Osteoblast (primary cell): Measurements from ENCODE around the gene GGA3. TPM values are rescaled to one million over a fixed set of nuclear protein-coding genes. Genes with fewer than 3 reads are reported as not detected.

Experiments
- DNase-seq: peaks from one replicate; pipeline ENCODE4 v3.0.0; 2011; ENCODE audit warnings: low spot score, mixed read lengths; ENCODE audit not compliant: insufficient read length; ENCODE audit errors: missing footprints
- H2AFZ ChIP-seq: 2 replicates; pipeline ENCODE4 v1.6.0; 2011; ENCODE audit warnings: mild to moderate bottlenecking, low read length
- H3K27ac ChIP-seq: 2 replicates; pipeline ENCODE4 v1.5.1; 2011; ENCODE audit warnings: mild to moderate bottlenecking, low read depth, low read length, moderate library complexity
- H3K27me3 ChIP-seq: 2 replicates; pipeline ENCODE4 v1.6.0; 2012; ENCODE audit warnings: mild to moderate bottlenecking, control low read depth, inconsistent platforms, low read length, moderate library complexity; ENCODE audit not compliant: insufficient read depth
- H3K36me3 ChIP-seq: 2 replicates; pipeline ENCODE4 v1.5.1; 2011; ENCODE audit warnings: mild to moderate bottlenecking, low read length, control low read depth, moderate library complexity; ENCODE audit not compliant: insufficient read depth
- H3K4me1 ChIP-seq: 2 replicates; pipeline ENCODE4 v1.5.1; 2011; ENCODE audit warnings: mild to moderate bottlenecking, low read length, control low read depth, moderate library complexity; ENCODE audit not compliant: insufficient read depth
- H3K4me2 ChIP-seq: 2 replicates; pipeline ENCODE4 v1.6.0; 2011; ENCODE audit warnings: mild to moderate bottlenecking, low read length; ENCODE audit not compliant: insufficient read depth
- H3K4me3 ChIP-seq: fragments of 200-600 bp; sonication (generic); 3 replicates; pipeline ENCODE4 v1.5.1; 2012; ENCODE audit warnings: mild to moderate bottlenecking, low read length, inconsistent platforms; ENCODE audit not compliant: insufficient read depth
- H3K79me2 ChIP-seq: 2 replicates; pipeline ENCODE4 v1.6.0; 2012; ENCODE audit warnings: mild to moderate bottlenecking, low read length, control low read depth, inconsistent platforms; ENCODE audit not compliant: insufficient read depth
- H3K9me3 ChIP-seq: 2 replicates; pipeline ENCODE4 v1.5.1; 2011; ENCODE audit warnings: low read depth, low read length, control low read depth
- H4K20me1 ChIP-seq: 2 replicates; pipeline ENCODE4 v1.6.0; 2012; ENCODE audit warnings: mild to moderate bottlenecking, low read length, control low read depth; ENCODE audit not compliant: insufficient read depth
- CTCF ChIP-seq: IDR thresholded peaks from 2 replicates; pipeline ENCODE4 v1.5.1; 2011; ENCODE audit warnings: mild to moderate bottlenecking, low read depth, low read length, moderate library complexity; ENCODE audit errors: extremely low read depth
- total RNA-seq: library from RNA; depleted of rRNA; stranded (reverse); fragments of >200 nt; gene quantifications from 2 replicates; pipeline ENCODE4 v1.2.3, GENCODE V29; 2012

Gene GGA3
- total RNA-seq, 1 donor: 9.0 TPM

- no peak overlapping the region for H3K27ac ChIP-seq
- no peaks in the 10 kb centered on the region for H3K9me3 ChIP-seq
- H2AFZ ChIP-seq: no peak overlapping the region
- TF ChIP-seq CTCF: no peak
- no peak overlapping the region for H3K4me3 ChIP-seq
- H3K27me3 ChIP-seq: no peaks in the 10 kb centered on the region
- DNase-seq: no peak
- no peaks in the 10 kb centered on the region for H3K79me2 ChIP-seq
- H4K20me1 ChIP-seq: no peaks in the 10 kb centered on the region
- no peaks in the 10 kb centered on the region for H3K4me1 ChIP-seq
- no peak overlapping the region for H3K4me2 ChIP-seq
- H3K36me3 ChIP-seq: no peaks in the 10 kb centered on the region
Observed at GRCh38 chr17:75301502-75302206, 40.2 kb upstream of the GGA3 start.

GRCh38 chr17:75301049-75301448, 39.6 kb upstream of the GGA3 start:
- no peaks in the 10 kb centered on the region for H3K36me3 ChIP-seq
- H3K9me3 ChIP-seq: no peaks in the 10 kb centered on the region
- H3K79me2 ChIP-seq: no peaks in the 10 kb centered on the region
- no peak overlapping the region for H3K27ac ChIP-seq
- no peak for DNase-seq
- TF ChIP-seq CTCF: no peak
- H2AFZ ChIP-seq: no peak overlapping the region
- H3K4me3 ChIP-seq: no peak overlapping the region
- no peaks in the 10 kb centered on the region for H4K20me1 ChIP-seq
- no peaks in the 10 kb centered on the region for H3K27me3 ChIP-seq
- H3K4me1 ChIP-seq: no peaks in the 10 kb centered on the region
- H3K4me2 ChIP-seq: no peak overlapping the region

GRCh38 chr17:75300280-75300679, 38.9 kb upstream of the GGA3 start:
- H3K4me2 ChIP-seq: no peak overlapping the region
- no peaks in the 10 kb centered on the region for H3K79me2 ChIP-seq
- DNase-seq: no peak

More at GRCh38 chr17:75300280-75300679, 38.9 kb upstream of the GGA3 start:
- no peak overlapping the region for H2AFZ ChIP-seq
- H4K20me1 ChIP-seq: no peaks in the 10 kb centered on the region
- no peak for TF ChIP-seq CTCF
- no peak overlapping the region for H3K27ac ChIP-seq
- no peaks in the 10 kb centered on the region for H3K27me3 ChIP-seq
- H3K4me1 ChIP-seq: no peaks in the 10 kb centered on the region
- no peaks in the 10 kb centered on the region for H3K36me3 ChIP-seq
- no peak overlapping the region for H3K4me3 ChIP-seq
- no peaks in the 10 kb centered on the region for H3K9me3 ChIP-seq
